ENCODE results near the gene LRP1B.

DNA sequence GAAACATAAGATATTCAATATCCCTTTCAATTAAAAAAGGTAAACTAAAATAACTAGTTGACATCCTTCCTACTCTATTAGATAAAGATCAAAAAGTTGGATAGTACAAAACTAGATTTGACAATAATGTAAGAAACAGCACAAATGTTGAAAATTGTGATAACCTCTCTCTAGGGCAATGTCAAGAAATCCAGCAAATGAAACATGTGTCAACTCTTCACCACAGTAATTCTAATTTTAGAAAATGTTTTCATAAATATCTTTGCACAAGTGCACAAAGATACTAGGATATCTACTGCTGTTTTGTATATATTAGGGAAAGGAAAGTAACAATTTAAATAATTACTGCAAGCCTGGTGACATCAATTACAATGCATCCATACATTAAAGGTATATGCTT lies 1220.1 kb downstream of the LRP1B start:
- TF ChIP-seq, protein P1, sequence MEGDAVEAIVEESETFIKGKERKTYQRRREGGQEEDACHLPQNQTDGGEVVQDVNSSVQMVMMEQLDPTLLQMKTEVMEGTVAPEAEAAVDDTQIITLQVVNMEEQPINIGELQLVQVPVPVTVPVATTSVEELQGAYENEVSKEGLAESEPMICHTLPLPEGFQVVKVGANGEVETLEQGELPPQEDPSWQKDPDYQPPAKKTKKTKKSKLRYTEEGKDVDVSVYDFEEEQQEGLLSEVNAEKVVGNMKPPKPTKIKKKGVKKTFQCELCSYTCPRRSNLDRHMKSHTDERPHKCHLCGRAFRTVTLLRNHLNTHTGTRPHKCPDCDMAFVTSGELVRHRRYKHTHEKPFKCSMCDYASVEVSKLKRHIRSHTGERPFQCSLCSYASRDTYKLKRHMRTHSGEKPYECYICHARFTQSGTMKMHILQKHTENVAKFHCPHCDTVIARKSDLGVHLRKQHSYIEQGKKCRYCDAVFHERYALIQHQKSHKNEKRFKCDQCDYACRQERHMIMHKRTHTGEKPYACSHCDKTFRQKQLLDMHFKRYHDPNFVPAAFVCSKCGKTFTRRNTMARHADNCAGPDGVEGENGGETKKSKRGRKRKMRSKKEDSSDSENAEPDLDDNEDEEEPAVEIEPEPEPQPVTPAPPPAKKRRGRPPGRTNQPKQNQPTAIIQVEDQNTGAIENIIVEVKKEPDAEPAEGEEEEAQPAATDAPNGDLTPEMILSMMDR (IDR thresholded peaks at IDR 0.05), result no peak
- TF ChIP-seq EP300 (IDR thresholded peaks at IDR 0.05), result no peak

Measured in esophagus muscularis mucosa (tissue), 3 donors.